Vein endothelial cell (primary cell): Measurements from ENCODE around the gene CAPZA1. TPM values are rescaled to one million over a fixed set of nuclear protein-coding genes. Genes with fewer than 3 reads are reported as not detected.

ENCODE experiments used
- small RNA-seq: library from RNA; depleted of rRNA; stranded (forward); fragments of <200 nt; gene quantifications from one replicate; pipeline ENCODE3, GENCODE V24; 2012
- total RNA-seq: library from RNA; depleted of rRNA; stranded (reverse); fragments of >200 nt; gene quantifications from 2 replicates; pipeline ENCODE4 v1.2.3, GENCODE V29; 2012

Gene CAPZA1
- 188 and 244 TPM in 2 replicates for total RNA-seq

GRCh38 chr1:112619518-112620376, at the start of gene CAPZA1:
Gene CAPZA1 (plus strand): TSS chr1:112619832. CDS start chr1:112619845, 13 bp downstream.

GRCh38 chr1:112618721-112619517, 713 bp upstream of the CAPZA1 start, which contains the start of gene ST7L:
Gene ST7L (minus strand): TSS chr1:112619141. CDS start chr1:112619113, 28 bp downstream.

GRCh38 chr1:112674440-112674985, 54.9 kb downstream of the CAPZA1 start, which contains the start of gene MOV10:
Gene MOV10 (plus strand): TSS chr1:112674659. CDS start chr1:112674913, 254 bp downstream.

GRCh38 chr1:112706505-112707220, 87.0 kb downstream of the CAPZA1 start, which contains the start of gene RHOC:
Gene RHOC (minus strand): TSS chr1:112707127. CDS start chr1:112703799, 3,328 bp downstream.

GRCh38 chr1:112715264-112716053, 95.8 kb downstream of the CAPZA1 start, which contains the start of gene PPM1J:
Gene PPM1J (minus strand): TSS chr1:112715332. CDS start chr1:112715301, 31 bp downstream.

Small RNAs within 50 kb of the gene (small RNA-seq; reads per million reads assigned to genes)
- gene RNU7-70P = not detected

Other genes starting within 250 kb of the CAPZA1 start
- gene CTTNBP2NL, start 223.6 kb upstream of the CAPZA1 start, total RNA-seq = 46.6 and 50.6 TPM in 2 replicates
- gene WNT2B, start 110.9 kb upstream of the CAPZA1 start, total RNA-seq = 2.3 and 2.9 TPM in 2 replicates
- 20.2 and 21.9 TPM in 2 replicates for gene ST7L, start 691 bp upstream of the CAPZA1 start, total RNA-seq
- 62.7 and 65.2 TPM in 2 replicates for gene MOV10, start 54.8 kb downstream of the CAPZA1 start, total RNA-seq
- gene RHOC, start 87.3 kb downstream of the CAPZA1 start, total RNA-seq = 827 and 965 TPM in 2 replicates
- gene PPM1J, start 95.5 kb downstream of the CAPZA1 start, total RNA-seq = 0.98 and 1.1 TPM in 2 replicates